GM12801 (cell line): ENCODE data around the gene TMSB4X.

Experiments used
- TF ChIP-seq, protein P1 (sequence below): IDR thresholded peaks from one replicate; pipeline ENCODE4 v1.5.1; 2011; ENCODE audit warnings: control low read depth; ENCODE audit not compliant: insufficient read length; ENCODE audit errors: extremely low read depth

The TMSB4X gene

DNA sequence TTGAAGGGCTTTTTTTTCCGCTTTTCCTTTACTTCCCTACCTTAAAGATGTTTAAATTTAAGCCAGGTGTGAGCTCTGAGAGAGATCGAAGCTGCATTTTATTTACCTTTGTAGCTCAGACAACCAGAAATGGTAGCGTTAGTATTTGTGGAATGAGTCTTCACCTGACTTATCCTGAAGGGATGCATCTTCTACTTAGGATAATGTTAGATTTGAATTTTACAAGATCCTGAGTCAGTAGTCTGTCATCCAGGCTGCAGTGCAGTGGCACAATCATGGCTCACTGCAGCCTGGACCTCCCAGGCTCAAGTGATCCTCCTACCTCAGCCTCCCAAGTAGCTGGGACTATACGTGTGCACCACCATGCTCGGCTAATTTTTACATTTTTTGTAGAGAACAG lies 26.2 kb downstream of the TMSB4X start:
- TF ChIP-seq, protein P1, sequence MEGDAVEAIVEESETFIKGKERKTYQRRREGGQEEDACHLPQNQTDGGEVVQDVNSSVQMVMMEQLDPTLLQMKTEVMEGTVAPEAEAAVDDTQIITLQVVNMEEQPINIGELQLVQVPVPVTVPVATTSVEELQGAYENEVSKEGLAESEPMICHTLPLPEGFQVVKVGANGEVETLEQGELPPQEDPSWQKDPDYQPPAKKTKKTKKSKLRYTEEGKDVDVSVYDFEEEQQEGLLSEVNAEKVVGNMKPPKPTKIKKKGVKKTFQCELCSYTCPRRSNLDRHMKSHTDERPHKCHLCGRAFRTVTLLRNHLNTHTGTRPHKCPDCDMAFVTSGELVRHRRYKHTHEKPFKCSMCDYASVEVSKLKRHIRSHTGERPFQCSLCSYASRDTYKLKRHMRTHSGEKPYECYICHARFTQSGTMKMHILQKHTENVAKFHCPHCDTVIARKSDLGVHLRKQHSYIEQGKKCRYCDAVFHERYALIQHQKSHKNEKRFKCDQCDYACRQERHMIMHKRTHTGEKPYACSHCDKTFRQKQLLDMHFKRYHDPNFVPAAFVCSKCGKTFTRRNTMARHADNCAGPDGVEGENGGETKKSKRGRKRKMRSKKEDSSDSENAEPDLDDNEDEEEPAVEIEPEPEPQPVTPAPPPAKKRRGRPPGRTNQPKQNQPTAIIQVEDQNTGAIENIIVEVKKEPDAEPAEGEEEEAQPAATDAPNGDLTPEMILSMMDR: no peak

DNA sequence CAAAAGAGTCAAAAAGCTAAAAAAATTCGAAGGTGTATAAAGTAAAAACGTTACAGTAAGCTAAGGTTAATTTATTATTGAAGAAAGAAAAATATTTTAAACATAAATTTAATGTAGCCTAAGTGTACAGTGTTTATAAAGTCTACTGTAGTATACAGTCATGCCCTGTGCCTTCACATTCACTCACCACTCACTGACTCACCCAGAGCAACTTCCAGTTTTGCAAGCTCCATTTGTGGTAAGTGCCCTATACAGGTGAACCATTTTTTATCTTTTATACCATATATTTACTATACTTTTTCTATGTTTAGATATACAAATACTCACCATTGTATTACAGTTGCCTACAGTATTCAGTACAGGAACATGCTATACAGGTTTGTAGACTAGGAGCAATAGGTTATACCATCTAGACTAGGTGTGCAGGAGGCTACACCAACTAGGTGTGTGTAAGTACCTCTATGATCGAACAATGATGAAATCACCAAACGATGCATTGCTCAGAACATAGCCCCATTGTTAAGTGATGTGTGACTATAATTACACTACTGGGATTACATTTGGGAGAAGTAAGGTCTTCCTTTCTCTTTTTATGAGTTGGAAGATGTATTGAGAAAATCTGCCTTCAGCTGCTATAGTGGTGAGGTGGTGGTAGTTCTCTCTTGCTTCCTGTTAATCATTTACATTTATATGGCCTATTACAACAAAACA lies 27.2 kb downstream of the TMSB4X start:
- TF ChIP-seq, protein P1: no peak

- TF ChIP-seq, protein P1: no peak
Measured at GRCh38 chrX:13005661-13006473, 31.0 kb downstream of the TMSB4X start.

- TF ChIP-seq, protein P1: no peak
Measured at GRCh38 chrX:13007519-13008188, 32.7 kb downstream of the TMSB4X start.

DNA sequence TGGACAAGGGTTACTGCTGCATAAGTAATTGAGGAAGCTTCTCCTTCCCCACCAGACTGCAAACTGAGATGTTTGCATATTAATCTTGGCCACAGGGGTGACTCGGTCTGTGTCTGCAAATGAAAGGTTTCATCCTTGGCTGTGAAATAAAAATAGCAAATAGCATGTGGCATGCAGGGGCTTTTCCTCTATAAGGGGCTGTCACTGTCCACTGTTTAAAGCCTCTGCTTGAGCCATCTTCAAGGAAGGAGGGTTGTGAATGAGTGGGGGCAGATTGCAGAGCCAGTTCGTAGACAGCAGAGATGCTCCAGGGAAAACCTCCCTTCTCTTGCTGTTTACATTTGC lies 33.3 kb downstream of the TMSB4X start:
- TF ChIP-seq, protein P1: no peak

GRCh38 chrX:13008851-13009250 lies 33.9 kb downstream of the TMSB4X start:
- TF ChIP-seq, protein P1: no peak

GRCh38 chrX:13009273-13009672 lies 34.4 kb downstream of the TMSB4X start:
- TF ChIP-seq, protein P1: no peak
